HL-60/S4 treated with phorbol 12-myristate 13-acetate at 8.2 ng/mL for 4 days and 3 days (cell line): ENCODE results near the gene ABCC1.
"Not testable (repeated sequence)": the region's sequence is repeated elsewhere in the genome, so short reads cannot be mapped to it uniquely, and the experiment has no call there.

Experiments
- in situ Hi-C: fragments of 300-500 bp; cut with MboI; formaldehyde crosslinking; loops from 2 replicates; pipeline ENCODE4 v1.15.0; 2022; ENCODE audit warnings: low sequenced_read_pairs

The ABCC1 gene

GRCh38 chr16:16150878-16151152 lies 201.4 kb downstream of the ABCC1 start:
- in situ Hi-C loops = no loop called here

- in situ Hi-C loops = no loop called here
These were observed 201.9 kb downstream of the ABCC1 start for GRCh38 chr16:16151315-16151714.

GRCh38 chr16:16153000-16153399 lies 203.6 kb downstream of the ABCC1 start:
- in situ Hi-C loops = not testable (repeated sequence)

GRCh38 chr16:16154281-16154951 lies 205.0 kb downstream of the ABCC1 start:
- in situ Hi-C loops = no loop called here

- in situ Hi-C loops = no loop called here
These were observed 205.8 kb downstream of the ABCC1 start for GRCh38 chr16:16155234-16155633.

- in situ Hi-C loops = no loop called here
These were observed 207.8 kb downstream of the ABCC1 start for GRCh38 chr16:16157166-16157565.

- in situ Hi-C loops = no loop called here
These were observed 208.8 kb downstream of the ABCC1 start for GRCh38 chr16:16158082-16158658.

- in situ Hi-C loops = no loop called here
These were observed 209.4 kb downstream of the ABCC1 start for GRCh38 chr16:16158741-16159374.

GRCh38 chr16:16159662-16160061 lies 210.2 kb downstream of the ABCC1 start:
- in situ Hi-C loops = no loop called here

- in situ Hi-C loops = no loop called here
These were observed 211.9 kb downstream of the ABCC1 start for GRCh38 chr16:16161319-16161718.

GRCh38 chr16:16161840-16162239 lies 212.4 kb downstream of the ABCC1 start:
- in situ Hi-C loops = not testable (repeated sequence)

- in situ Hi-C loops = no loop called here
These were observed 213.2 kb downstream of the ABCC1 start for GRCh38 chr16:16162591-16162990.

- in situ Hi-C loops = no loop called here
These were observed 213.7 kb downstream of the ABCC1 start for GRCh38 chr16:16163109-16163508.

GRCh38 chr16:16163571-16163970 lies 214.2 kb downstream of the ABCC1 start:
- in situ Hi-C loops = no loop called here

GRCh38 chr16:16164243-16164642 lies 214.8 kb downstream of the ABCC1 start:
- in situ Hi-C loops = no loop called here

GRCh38 chr16:16166085-16166484 lies 216.7 kb downstream of the ABCC1 start:
- in situ Hi-C loops = no loop called here

- in situ Hi-C loops = no loop called here
These were observed 217.5 kb downstream of the ABCC1 start for GRCh38 chr16:16166949-16167348.

- in situ Hi-C loops = no loop called here
These were observed 218.5 kb downstream of the ABCC1 start for GRCh38 chr16:16167927-16168326.

- in situ Hi-C loops = no loop called here
These were observed 219.0 kb downstream of the ABCC1 start for GRCh38 chr16:16168431-16168830.

GRCh38 chr16:16169615-16170014 lies 220.2 kb downstream of the ABCC1 start:
- in situ Hi-C loops = no loop called here

GRCh38 chr16:16171332-16171919 lies 222.0 kb downstream of the ABCC1 start:
- in situ Hi-C loops = no loop called here

GRCh38 chr16:16172991-16173390 lies 223.6 kb downstream of the ABCC1 start:
- in situ Hi-C loops = no loop called here
